Measurements from ENCODE around the gene OR5F1.

GRCh38 chr11:55969845-55970244 lies 24.6 kb downstream of the OR5F1 start, which contains the start of gene OR10AG1:
- no peak for TF ChIP-seq CTCF (conservative IDR thresholded peaks at IDR 0.05; ENCODE audit: low read length)
- TF ChIP-seq EZH2phosphoT487 (IDR thresholded peaks at IDR 0.05; ENCODE audit: borderline replicate concordance): no peak

All from Loucy (cell line).